H9 (cell line): ENCODE measurements around the gene KIAA1958. TPM values are rescaled to one million over a fixed set of nuclear protein-coding genes. Genes with fewer than 3 reads are reported as not detected.

Experiments used
- DNase-seq: peaks from one replicate; pipeline ENCODE4 v3.0.0-alpha.2; 2017
- H2AFZ ChIP-seq: one replicate; pipeline ENCODE4 v1.6.1; 2013; ENCODE audit warnings: mild to moderate bottlenecking, low read length, control low read depth, moderate library complexity
- H2AK5ac ChIP-seq: 2 replicates; pipeline ENCODE4 v1.6.1; 2013; ENCODE audit warnings: low read length, control low read depth, mixed read lengths; ENCODE audit not compliant: insufficient read length
- H2BK120ac ChIP-seq: one replicate; pipeline ENCODE4 v1.6.1; 2013; ENCODE audit warnings: low read depth, mild to moderate bottlenecking, low read length, control low read depth, inconsistent platforms; ENCODE audit not compliant: poor library complexity, severe bottlenecking
- H2BK12ac ChIP-seq: 2 replicates; pipeline ENCODE4 v1.6.1; 2013; ENCODE audit warnings: low read length, control low read depth, mixed read lengths, low read depth; ENCODE audit not compliant: insufficient read length
- H2BK15ac ChIP-seq: 2 replicates; pipeline ENCODE4 v1.6.1; 2013; ENCODE audit warnings: low read depth, low read length, control low read depth
- H2BK20ac ChIP-seq: one replicate; pipeline ENCODE4 v1.6.1; 2013; ENCODE audit warnings: low read depth, mild to moderate bottlenecking, low read length, control low read depth, inconsistent platforms; ENCODE audit not compliant: poor library complexity, severe bottlenecking
- H2BK5ac ChIP-seq: 2 replicates; pipeline ENCODE4 v1.6.1; 2013; ENCODE audit warnings: low read length, control low read depth, mixed read lengths; ENCODE audit not compliant: insufficient read length
- H3K14ac ChIP-seq: 2 replicates; pipeline ENCODE4 v1.6.1; 2013; ENCODE audit warnings: low read length, control low read depth; ENCODE audit not compliant: insufficient read depth
- H3K18ac ChIP-seq: 2 replicates; pipeline ENCODE4 v1.6.1; 2013; ENCODE audit warnings: low read depth, mild to moderate bottlenecking, mixed read lengths, low read length, control low read depth; ENCODE audit not compliant: insufficient read length
- H3K23ac ChIP-seq: 2 replicates; pipeline ENCODE4 v1.6.1; 2013; ENCODE audit warnings: low read length, control low read depth, mixed read lengths, low read depth; ENCODE audit not compliant: insufficient read length
- H3K23me2 ChIP-seq: 2 replicates; pipeline ENCODE4 v1.6.1; 2013; ENCODE audit warnings: low read depth, mild to moderate bottlenecking, mixed read lengths, low read length, control low read depth; ENCODE audit not compliant: insufficient read length, poor library complexity, severe bottlenecking
- H3K27ac ChIP-seq: 2 replicates; pipeline ENCODE4 v1.5.1; 2013; ENCODE audit warnings: low read length, control low read depth, mixed read lengths, low read depth; ENCODE audit not compliant: insufficient read length
- H3K27me3 ChIP-seq: 2 replicates; pipeline ENCODE4 v1.6.1; 2013; ENCODE audit warnings: low read length, control low read depth, inconsistent platforms; ENCODE audit not compliant: insufficient read depth
- H3K4ac ChIP-seq: 2 replicates; pipeline ENCODE4 v1.6.1; 2013; ENCODE audit warnings: low read depth, mild to moderate bottlenecking, control low read depth, inconsistent platforms, low read length, moderate library complexity
- H3K4me1 ChIP-seq: 2 replicates; pipeline ENCODE4 v1.6.1; 2013; ENCODE audit warnings: low read length, control low read depth, inconsistent platforms; ENCODE audit not compliant: insufficient read depth
- H3K4me2 ChIP-seq: 2 replicates; pipeline ENCODE4 v1.6.1; 2013; ENCODE audit warnings: low read length, control low read depth, mixed read lengths; ENCODE audit not compliant: insufficient read length, insufficient read depth
- H3K56ac ChIP-seq: 2 replicates; pipeline ENCODE4 v1.6.1; 2013; ENCODE audit warnings: low read depth, mild to moderate bottlenecking, mixed read lengths, low read length, control low read depth; ENCODE audit not compliant: insufficient read length
- H3K79me1 ChIP-seq: 2 replicates; pipeline ENCODE4 v1.6.1; 2013; ENCODE audit warnings: low read depth, mild to moderate bottlenecking, moderate library complexity, low read length, control low read depth, inconsistent platforms; ENCODE audit not compliant: insufficient read depth, poor library complexity, severe bottlenecking
- H3K79me2 ChIP-seq: 2 replicates; pipeline ENCODE4 v1.6.1; 2013; ENCODE audit warnings: low read length, control low read depth, inconsistent platforms; ENCODE audit not compliant: insufficient read depth
- H3K9ac ChIP-seq: 2 replicates; pipeline ENCODE4 v1.6.1; 2013; ENCODE audit warnings: low read length, control low read depth, mixed read lengths; ENCODE audit not compliant: insufficient read length; ENCODE audit errors: extremely low read depth
- H3K9me3 ChIP-seq: one replicate; pipeline ENCODE4 v1.6.1; 2013; ENCODE audit warnings: low read depth, low read length, inconsistent platforms; ENCODE audit not compliant: control insufficient read depth
- H3T11ph ChIP-seq: one replicate; pipeline ENCODE4 v1.6.1; 2013; ENCODE audit warnings: mild to moderate bottlenecking, low read length, control low read depth, inconsistent platforms
- H4K20me1 ChIP-seq: one replicate; pipeline ENCODE4 v1.6.1; 2013; ENCODE audit not compliant: control insufficient read depth, insufficient read length, insufficient read depth
- H4K5ac ChIP-seq: 2 replicates; pipeline ENCODE4 v1.6.1; 2013; ENCODE audit warnings: low read depth, mild to moderate bottlenecking, mixed read lengths, low read length, control low read depth; ENCODE audit not compliant: insufficient read length
- H4K8ac ChIP-seq: replicated peaks from 2 replicates; pipeline ENCODE4 v1.6.1; 2013; ENCODE audit warnings: low read length, control low read depth, mixed read lengths, low read depth; ENCODE audit not compliant: insufficient read length
- H4K91ac ChIP-seq: 2 replicates; pipeline ENCODE4 v1.6.1; 2013; ENCODE audit warnings: low read depth, mild to moderate bottlenecking, moderate library complexity, mixed read lengths, low read length, control low read depth; ENCODE audit not compliant: insufficient read length
- H3K27ac Mint-ChIP-seq, 3 experiments: 2 replicates in 2 of 3; 3 replicates in 1 of 3; pipeline ENCODE4 v1.8.0; 2020 to 2021; ENCODE audit warnings: mixed read lengths in 3 of 3, mild to moderate bottlenecking in 1 of 3, moderate library complexity in 1 of 3
- H3K27me3 Mint-ChIP-seq: 2 replicates; pipeline ENCODE4 v1.8.0; 2021; ENCODE audit warnings: low read depth, mild to moderate bottlenecking, moderate library complexity, mixed read lengths
- H3K36me3 Mint-ChIP-seq, 3 experiments: 2 replicates in 2 of 3; 3 replicates in 1 of 3; pipeline ENCODE4 v1.8.0; 2020 to 2021; ENCODE audit warnings: low read depth in 3 of 3, mixed read lengths in 3 of 3; ENCODE audit not compliant: insufficient read depth in 1 of 3
- H3K4me1 Mint-ChIP-seq, 2 experiments: 2 replicates each; pipeline ENCODE4 v1.8.0; 2020; ENCODE audit warnings: mixed read lengths in 2 of 2
- H3K4me3 Mint-ChIP-seq, 2 experiments: 2 replicates in 1 of 2; 3 replicates in 1 of 2; pipeline ENCODE4 v1.8.0; 2020 to 2021; ENCODE audit warnings: mild to moderate bottlenecking in 2 of 2, mixed read lengths in 2 of 2, moderate library complexity in 1 of 2
- H3K9me3 Mint-ChIP-seq, 2 experiments: 2 replicates in 1 of 2; 3 replicates in 1 of 2; pipeline ENCODE4 v1.8.0; 2020; ENCODE audit warnings: mild to moderate bottlenecking in 2 of 2, mixed read lengths in 2 of 2, moderate library complexity in 1 of 2
- CTCF ChIP-seq: fragments of 200-600 bp; sonication (generic); conservative IDR thresholded peaks from 3 replicates; pipeline ENCODE4 v1.8.0; 2021; ENCODE audit warnings: antibody characterized with exemption, mild to moderate bottlenecking
- WGBS: extraction: QIAGEN DNeasy Blood & Tissue Kit; methylation state at CpG from one replicate; pipeline ENCODE4 v1.1.7; 2013; ENCODE audit warnings: missing lambda C conversion rate, low lambda C conversion rate, mixed read lengths; ENCODE audit not compliant: insufficient read length; ENCODE audit errors: extremely low coverage; 5-methylcytosine and 5-hydroxymethylcytosine counted together
- total RNA-seq: library from RNA; stranded (reverse); gene quantifications from 2 replicates; pipeline ENCODE4 v1.2.1, GENCODE V29; 2021

The KIAA1958 gene
- total RNA-seq, 1 experiment from 2014 or later, result 34.0 TPM

GRCh38 chr9:112663681-112664080 is 177.1 kb downstream of the KIAA1958 start:
- H3K9me3 ChIP-seq, result no peaks in the 10 kb centered on the region
- no peaks in the 10 kb centered on the region for H3K79me1 ChIP-seq
- Mint-ChIP-seq H3K9me3 (no peaks in the 10 kb centered on the region), H3K4me3 (no peak overlapping the region), H3K36me3 (peaks cover 6 to 9% (median 7%) of the 10 kb centered on the region in 3 experiments; a peak in 5 of 7 replicates), H3K4me1 (peaks cover 5 to 6% of the 10 kb centered on the region in 2 experiments; a peak in 1 of 4 replicates), H3K27ac (no peak overlapping the region), H3K27me3 (no peaks in the 10 kb centered on the region)
- H3K56ac ChIP-seq, result no peak overlapping the region
- H3K23ac ChIP-seq, result no peak overlapping the region
- H2BK120ac ChIP-seq, result no peak overlapping the region
- no CpG with 5 or more reads among the region's 5 CpGs for WGBS
- H3K18ac ChIP-seq, result no peak overlapping the region
- no peak overlapping the region for H3K4ac ChIP-seq
- H3K4me2 ChIP-seq, result no peak overlapping the region
- H2BK5ac ChIP-seq, result no peak overlapping the region
- no peaks in the 10 kb centered on the region for H3K79me2 ChIP-seq
- no peak for TF ChIP-seq CTCF
- H3K9ac ChIP-seq, result no peak overlapping the region
- H3K23me2 ChIP-seq, result no peaks in the 10 kb centered on the region
- H2BK15ac ChIP-seq, result no peak overlapping the region
- H3K14ac ChIP-seq, result no peak overlapping the region
- H2AK5ac ChIP-seq, result no peak overlapping the region
- H2AFZ ChIP-seq, result no peak overlapping the region
- no peak overlapping the region for H3K27ac ChIP-seq
- no peak overlapping the region for H4K5ac ChIP-seq
- no peaks in the 10 kb centered on the region for H4K20me1 ChIP-seq
- no peak overlapping the region for H3T11ph ChIP-seq
- H3K27me3 ChIP-seq, result no peaks in the 10 kb centered on the region
- no peak overlapping the region for H4K91ac ChIP-seq
- H2BK20ac ChIP-seq, result no peak overlapping the region
- H2BK12ac ChIP-seq, result no peak overlapping the region
- no peaks in the 10 kb centered on the region for H3K4me1 ChIP-seq
- no peak overlapping the region for H4K8ac ChIP-seq
- no peak for DNase-seq
